Forelimb muscle (tissue), 1 donor: Measurements from ENCODE around the gene VPS4A. TPM values are rescaled to one million over a fixed set of nuclear protein-coding genes. Genes with fewer than 3 reads are reported as not detected.

Source experiments
- DNase-seq: peaks from one replicate; pipeline ENCODE4 v3.0.0-alpha.2; 2013; ENCODE audit warnings: low read depth
- polyA plus RNA-seq: library from polyadenylated mRNA; unstranded; fragments of 120-200 nt; gene quantifications from one replicate; pipeline ENCODE4 v1.2.1, GENCODE V29; 2013; ENCODE audit not compliant: insufficient read length

Gene VPS4A
- polyA plus RNA-seq, 1 donor = 38.7 TPM

- no peak for DNase-seq
Measured at GRCh38 chr16:69365901-69366300, 54.8 kb downstream of the VPS4A start.

GRCh38 chr16:69366431-69366830, 55.3 kb downstream of the VPS4A start:
- DNase-seq = no peak

GRCh38 chr16:69367980-69368379, 56.8 kb downstream of the VPS4A start:
- no peak for DNase-seq

- DNase-seq = no peak
Measured at GRCh38 chr16:69368866-69369265, 57.7 kb downstream of the VPS4A start.

- no peak for DNase-seq
Measured at GRCh38 chr16:69371564-69371963, 60.4 kb downstream of the VPS4A start.

GRCh38 chr16:69373019-69373418, 61.9 kb downstream of the VPS4A start:
- DNase-seq = no peak

Other genes with a start within 250 kb of the VPS4A start
- gene HAS3, start 205.7 kb upstream of the VPS4A start, polyA plus RNA-seq = 2.2 TPM
- 61.6 TPM for gene CHTF8, start 178.8 kb upstream of the VPS4A start, polyA plus RNA-seq
- gene UTP4, start 178.7 kb upstream of the VPS4A start, polyA plus RNA-seq = 33.7 TPM
- gene SNTB2, start 124.2 kb upstream of the VPS4A start, polyA plus RNA-seq = 13.4 TPM
- 6.8 TPM for gene PDF, start 19.2 kb downstream of the VPS4A start, polyA plus RNA-seq
- 24.2 TPM for gene COG8, start 28.2 kb downstream of the VPS4A start, polyA plus RNA-seq
- gene NIP7, start 28.4 kb downstream of the VPS4A start, polyA plus RNA-seq = 18.8 TPM
- 1.5 TPM for gene TMED6, start 40.4 kb downstream of the VPS4A start, polyA plus RNA-seq
- gene TERF2, start 74.7 kb downstream of the VPS4A start, polyA plus RNA-seq = 31.9 TPM
- 64.1 TPM for gene CYB5B, start 113.3 kb downstream of the VPS4A start, polyA plus RNA-seq